ENCODE results near the gene NCKAP1.

The NCKAP1 gene

GRCh38 chr2:182952741-182953450 is 85.4 kb downstream of the NCKAP1 start:
- in situ Hi-C loops (cut with MboI; ENCODE audit: low sequenced_read_pairs) = no loop called here

- in situ Hi-C loops (cut with MboI; ENCODE audit: low sequenced_read_pairs) = no loop called here
Observed at GRCh38 chr2:182951948-182952663, 86.2 kb downstream of the NCKAP1 start.

- in situ Hi-C loops (cut with MboI; ENCODE audit: low sequenced_read_pairs) = no loop called here
Observed at GRCh38 chr2:182950546-182950945, 87.7 kb downstream of the NCKAP1 start.

GRCh38 chr2:182949572-182950189 is 88.6 kb downstream of the NCKAP1 start:
- in situ Hi-C loops (cut with MboI; ENCODE audit: low sequenced_read_pairs) = no loop called here

GRCh38 chr2:182949052-182949451 is 89.2 kb downstream of the NCKAP1 start:
- in situ Hi-C loops (cut with MboI; ENCODE audit: low sequenced_read_pairs) = no loop called here

- in situ Hi-C loops (cut with MboI; ENCODE audit: low sequenced_read_pairs) = no loop called here
Observed at GRCh38 chr2:182946958-182947369, 91.3 kb downstream of the NCKAP1 start.

GRCh38 chr2:182943339-182943738 is 94.9 kb downstream of the NCKAP1 start:
- in situ Hi-C loops (cut with MboI; ENCODE audit: low sequenced_read_pairs) = no loop called here

- in situ Hi-C loops (cut with MboI; ENCODE audit: low sequenced_read_pairs) = no loop called here
Observed at GRCh38 chr2:182942756-182943155, 95.5 kb downstream of the NCKAP1 start.

GRCh38 chr2:182941919-182942318 is 96.3 kb downstream of the NCKAP1 start:
- in situ Hi-C loops (cut with MboI; ENCODE audit: low sequenced_read_pairs) = no loop called here

GRCh38 chr2:182941121-182941722 is 97.0 kb downstream of the NCKAP1 start:
- in situ Hi-C loops (cut with MboI; ENCODE audit: low sequenced_read_pairs) = no loop called here

GRCh38 chr2:182937870-182938269 is 100.4 kb downstream of the NCKAP1 start:
- in situ Hi-C loops (cut with MboI; ENCODE audit: low sequenced_read_pairs) = no loop called here

- in situ Hi-C loops (cut with MboI; ENCODE audit: low sequenced_read_pairs) = no loop called here
Observed at GRCh38 chr2:182933629-182934028, 104.6 kb downstream of the NCKAP1 start.

- in situ Hi-C loops (cut with MboI; ENCODE audit: low sequenced_read_pairs) = no loop called here
Observed at GRCh38 chr2:182929972-182930371, 108.3 kb downstream of the NCKAP1 start.

GRCh38 chr2:182924306-182924705 is 114.0 kb downstream of the NCKAP1 start:
- in situ Hi-C loops (cut with MboI; ENCODE audit: low sequenced_read_pairs) = no loop called here

- in situ Hi-C loops (cut with MboI; ENCODE audit: low sequenced_read_pairs) = no loop called here
Observed at GRCh38 chr2:182921234-182921633, 117.0 kb downstream of the NCKAP1 start.

GRCh38 chr2:182920631-182921056 is 117.6 kb downstream of the NCKAP1 start:
- in situ Hi-C loops (cut with MboI; ENCODE audit: low sequenced_read_pairs) = no loop called here

- in situ Hi-C loops (cut with MboI; ENCODE audit: low sequenced_read_pairs) = no loop called here
Observed at GRCh38 chr2:182920089-182920488, 118.2 kb downstream of the NCKAP1 start.

GRCh38 chr2:182918961-182919652 is 119.2 kb downstream of the NCKAP1 start:
- in situ Hi-C loops (cut with MboI; ENCODE audit: low sequenced_read_pairs) = no loop called here

GRCh38 chr2:182917924-182918323 is 120.3 kb downstream of the NCKAP1 start:
- in situ Hi-C loops (cut with MboI; ENCODE audit: low sequenced_read_pairs) = no loop called here

GRCh38 chr2:182916417-182916816 is 121.8 kb downstream of the NCKAP1 start:
- in situ Hi-C loops (cut with MboI; ENCODE audit: low sequenced_read_pairs) = no loop called here
